Type B pancreatic cell (in vitro differentiated cells): Measurements from ENCODE around the gene LRRC37A3. TPM values are rescaled to one million over a fixed set of nuclear protein-coding genes. Genes with fewer than 3 reads are reported as not detected.
"Not testable (repeated sequence)": the region's sequence is repeated elsewhere in the genome, so short reads cannot be mapped to it uniquely, and the experiment has no call there.

Experiments
- DNase-seq: peaks from one replicate; pipeline ENCODE4 v3.0.0; 2021; ENCODE audit warnings: mixed read lengths; ENCODE audit not compliant: unreplicated experiment; ENCODE audit errors: extremely low spot score
- H3K27ac Mint-ChIP-seq: 2 replicates; pipeline ENCODE4 v1.8.0; 2021; ENCODE audit warnings: mild to moderate bottlenecking, mixed read lengths
- H3K27me3 Mint-ChIP-seq: 2 replicates; pipeline ENCODE4 v1.8.0; 2021; ENCODE audit warnings: mixed read lengths
- H3K36me3 Mint-ChIP-seq: 2 replicates; pipeline ENCODE4 v1.8.0; 2021; ENCODE audit warnings: mixed read lengths
- H3K4me1 Mint-ChIP-seq: one replicate; pipeline ENCODE4 v1.8.0; 2021; ENCODE audit warnings: mixed read lengths; ENCODE audit not compliant: unreplicated experiment
- H3K4me3 Mint-ChIP-seq: 2 replicates; pipeline ENCODE4 v1.8.0; 2021; ENCODE audit warnings: mild to moderate bottlenecking, mixed read lengths
- H3K9me3 Mint-ChIP-seq: 2 replicates; pipeline ENCODE4 v1.8.0; 2021; ENCODE audit warnings: mixed read lengths
- total RNA-seq: library from RNA; stranded (reverse); gene quantifications from 2 replicates; pipeline ENCODE4 v1.2.1, GENCODE V29; 2021; ENCODE audit warnings: low replicate concordance
- TF ChIP-seq, protein P1 (sequence below): fragments of 200-600 bp; sonication (generic); conservative IDR thresholded peaks from 2 replicates; pipeline ENCODE4 v1.5.0; 2021; ENCODE audit warnings: antibody characterized with exemption, mild to moderate bottlenecking

Gene LRRC37A3
- total RNA-seq, 1 donor from 2014 or later = 21.1 TPM

DNA sequence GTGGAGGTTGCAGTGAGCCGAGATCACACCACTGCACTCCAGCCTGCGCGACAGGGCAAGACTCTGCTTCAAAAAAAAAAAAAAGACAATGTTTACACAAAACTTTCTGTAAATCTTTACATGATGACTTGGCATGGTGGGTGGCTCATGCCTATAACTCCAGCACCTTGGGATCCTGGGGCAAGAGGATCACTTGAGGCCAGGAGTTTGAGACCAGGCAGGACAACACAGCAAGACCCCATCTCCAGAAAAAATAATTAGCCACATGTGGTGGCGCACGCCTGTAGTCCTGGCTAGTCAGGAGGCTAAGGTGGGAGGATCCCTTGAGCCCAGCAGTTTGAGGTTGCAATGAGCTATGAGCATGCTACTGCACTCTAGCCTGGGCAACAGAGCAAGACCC is 15.2 kb downstream of the LRRC37A3 start:
- H3K36me3 Mint-ChIP-seq, H3K4me3 Mint-ChIP-seq, H3K27ac Mint-ChIP-seq, H3K27me3 Mint-ChIP-seq, H3K4me1 Mint-ChIP-seq, DNase-seq, H3K9me3 Mint-ChIP-seq: not testable (repeated sequence)

DNA sequence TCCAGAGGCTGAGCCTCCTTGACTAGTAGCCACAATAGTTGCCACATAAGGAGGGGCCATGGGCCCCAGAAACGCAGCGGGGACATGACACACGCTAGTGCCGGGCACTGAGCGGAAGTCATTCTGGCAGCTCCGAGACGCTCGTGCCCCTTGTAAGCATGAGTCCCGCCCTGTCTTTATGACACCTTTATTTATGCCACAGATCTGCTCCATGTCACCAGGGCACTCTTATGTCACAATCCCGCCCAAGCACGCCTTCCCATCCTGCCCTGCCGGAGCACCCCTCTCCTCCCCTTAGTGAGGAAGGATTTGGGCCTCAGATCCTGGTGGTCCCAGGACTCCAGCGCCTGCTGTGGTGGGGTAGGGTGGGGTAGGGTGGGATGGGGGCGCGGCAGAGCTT is 22.1 kb downstream of the LRRC37A3 start:
- not testable (repeated sequence) for H3K27me3 Mint-ChIP-seq, H3K36me3 Mint-ChIP-seq, H3K9me3 Mint-ChIP-seq, H3K4me3 Mint-ChIP-seq, H3K27ac Mint-ChIP-seq, H3K4me1 Mint-ChIP-seq
- DNase-seq = peak; percentile 68

DNA sequence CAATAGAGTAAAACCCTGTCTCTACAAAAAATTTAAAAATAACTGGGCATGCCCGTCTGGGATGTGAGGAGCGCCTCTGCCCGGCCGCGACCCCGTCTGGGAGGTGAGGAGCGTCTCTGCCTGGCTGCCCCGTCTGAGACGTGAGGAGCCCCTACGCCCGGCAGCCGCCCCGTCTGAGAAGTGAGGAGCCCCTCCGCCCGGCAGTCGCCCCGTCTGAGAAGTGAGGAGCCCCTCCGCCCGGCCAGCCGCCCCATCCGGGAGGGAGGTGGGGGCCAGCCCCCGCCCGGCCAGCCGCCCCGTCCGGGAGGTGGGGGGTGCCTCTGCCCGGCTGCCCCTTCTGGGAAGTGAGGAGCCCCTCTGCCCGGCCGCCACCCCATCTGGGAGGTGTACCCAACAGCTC is 45.1 kb downstream of the LRRC37A3 start:
- DNase-seq, H3K27me3 Mint-ChIP-seq, H3K4me1 Mint-ChIP-seq, H3K9me3 Mint-ChIP-seq, H3K27ac Mint-ChIP-seq, H3K4me3 Mint-ChIP-seq, H3K36me3 Mint-ChIP-seq: not testable (repeated sequence)

DNA sequence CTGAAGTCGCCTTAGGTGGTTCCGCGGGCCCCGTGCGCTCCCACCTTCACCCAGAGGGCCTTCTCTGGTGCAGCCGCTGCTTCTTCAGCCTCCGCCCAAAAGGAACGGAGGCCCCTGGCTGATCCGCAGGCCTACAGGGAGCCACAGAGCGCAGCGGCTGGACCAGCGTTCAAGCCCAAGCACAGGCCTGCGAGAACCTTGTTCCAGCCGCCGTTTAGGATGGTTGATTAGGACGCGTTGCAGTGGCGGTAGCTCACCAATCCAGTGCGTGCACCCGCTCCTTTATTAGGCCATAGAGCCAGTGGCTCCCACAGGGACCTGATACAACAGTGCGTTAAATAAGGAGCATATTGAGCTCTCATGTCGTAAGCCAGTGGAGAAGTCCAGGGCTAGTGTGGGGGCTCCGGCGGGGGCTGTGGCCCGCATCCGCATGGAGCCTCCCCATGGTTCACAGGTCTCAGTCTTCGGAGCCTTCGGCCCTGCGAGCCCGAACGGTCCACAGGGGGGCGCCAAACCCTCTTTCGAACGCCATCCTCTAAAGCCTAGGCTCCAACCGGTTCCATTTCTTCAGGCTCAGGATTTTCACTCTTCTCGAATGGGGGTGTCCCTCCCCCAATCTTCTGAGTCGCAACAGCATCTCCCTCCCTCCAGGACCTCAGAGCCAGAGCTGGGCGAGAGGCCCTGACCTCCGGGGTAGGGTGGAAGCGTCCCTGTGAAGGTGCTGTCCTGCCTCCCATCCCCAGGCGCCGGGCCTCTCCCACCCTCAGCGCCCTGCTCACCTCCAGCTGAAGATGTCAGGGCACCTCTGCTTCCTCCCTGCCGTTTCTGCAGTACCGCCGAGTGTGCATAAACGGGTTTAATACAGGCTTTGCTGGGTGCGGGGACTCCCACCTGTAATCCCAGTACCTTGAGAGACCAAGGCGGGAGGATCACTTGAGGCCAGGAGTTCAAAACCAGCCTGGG is 71.5 kb downstream of the LRRC37A3 start:
- not testable (repeated sequence) for H3K4me3 Mint-ChIP-seq, H3K36me3 Mint-ChIP-seq, H3K9me3 Mint-ChIP-seq, DNase-seq, H3K4me1 Mint-ChIP-seq, H3K27me3 Mint-ChIP-seq, H3K27ac Mint-ChIP-seq
- TF ChIP-seq, protein P1, sequence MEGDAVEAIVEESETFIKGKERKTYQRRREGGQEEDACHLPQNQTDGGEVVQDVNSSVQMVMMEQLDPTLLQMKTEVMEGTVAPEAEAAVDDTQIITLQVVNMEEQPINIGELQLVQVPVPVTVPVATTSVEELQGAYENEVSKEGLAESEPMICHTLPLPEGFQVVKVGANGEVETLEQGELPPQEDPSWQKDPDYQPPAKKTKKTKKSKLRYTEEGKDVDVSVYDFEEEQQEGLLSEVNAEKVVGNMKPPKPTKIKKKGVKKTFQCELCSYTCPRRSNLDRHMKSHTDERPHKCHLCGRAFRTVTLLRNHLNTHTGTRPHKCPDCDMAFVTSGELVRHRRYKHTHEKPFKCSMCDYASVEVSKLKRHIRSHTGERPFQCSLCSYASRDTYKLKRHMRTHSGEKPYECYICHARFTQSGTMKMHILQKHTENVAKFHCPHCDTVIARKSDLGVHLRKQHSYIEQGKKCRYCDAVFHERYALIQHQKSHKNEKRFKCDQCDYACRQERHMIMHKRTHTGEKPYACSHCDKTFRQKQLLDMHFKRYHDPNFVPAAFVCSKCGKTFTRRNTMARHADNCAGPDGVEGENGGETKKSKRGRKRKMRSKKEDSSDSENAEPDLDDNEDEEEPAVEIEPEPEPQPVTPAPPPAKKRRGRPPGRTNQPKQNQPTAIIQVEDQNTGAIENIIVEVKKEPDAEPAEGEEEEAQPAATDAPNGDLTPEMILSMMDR = peak; percentile 76

DNA sequence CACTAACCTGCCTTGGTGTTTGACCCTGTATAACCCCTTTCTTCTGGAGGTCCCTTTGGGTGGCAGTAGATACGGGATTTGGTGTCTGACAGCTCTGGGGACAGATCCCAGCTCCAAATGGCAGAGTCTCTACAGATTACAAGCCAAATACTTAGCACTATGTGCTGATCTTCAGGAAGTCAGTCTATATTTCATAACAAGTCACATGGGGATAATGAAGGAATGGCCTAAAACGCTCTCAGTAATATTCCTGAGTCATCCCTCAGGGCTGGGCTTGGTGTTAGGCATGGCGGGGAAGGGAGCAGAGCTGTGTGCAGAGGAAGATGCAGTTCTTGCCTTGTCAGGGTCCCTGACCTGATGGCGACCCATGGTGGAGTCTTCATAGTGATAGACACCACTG is 72.4 kb downstream of the LRRC37A3 start:
- not testable (repeated sequence) for H3K27ac Mint-ChIP-seq, H3K9me3 Mint-ChIP-seq, H3K27me3 Mint-ChIP-seq, H3K4me3 Mint-ChIP-seq, DNase-seq, H3K4me1 Mint-ChIP-seq, H3K36me3 Mint-ChIP-seq

DNA sequence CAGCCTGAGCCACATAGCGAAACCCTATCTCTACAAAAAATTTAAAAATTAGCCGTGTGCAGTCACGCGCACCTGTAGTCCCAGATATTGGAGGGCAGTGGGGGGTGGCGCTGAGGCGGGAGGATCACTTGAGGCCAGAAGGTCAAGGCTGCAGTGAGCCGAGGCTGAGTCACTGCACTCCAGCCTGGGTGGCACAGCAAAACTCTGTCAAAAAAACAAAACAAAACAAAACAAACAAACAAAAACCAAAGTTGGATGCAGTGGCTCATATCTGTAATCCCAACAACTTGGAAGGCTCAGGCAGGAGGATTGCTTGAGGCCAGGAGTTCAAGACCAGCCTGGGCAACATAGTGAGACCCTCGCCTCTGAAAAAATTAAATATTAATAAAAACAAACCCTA is 75.4 kb downstream of the LRRC37A3 start:
- H3K36me3 Mint-ChIP-seq, H3K27me3 Mint-ChIP-seq, H3K4me1 Mint-ChIP-seq, DNase-seq, H3K27ac Mint-ChIP-seq, H3K4me3 Mint-ChIP-seq, H3K9me3 Mint-ChIP-seq: not testable (repeated sequence)

DNA sequence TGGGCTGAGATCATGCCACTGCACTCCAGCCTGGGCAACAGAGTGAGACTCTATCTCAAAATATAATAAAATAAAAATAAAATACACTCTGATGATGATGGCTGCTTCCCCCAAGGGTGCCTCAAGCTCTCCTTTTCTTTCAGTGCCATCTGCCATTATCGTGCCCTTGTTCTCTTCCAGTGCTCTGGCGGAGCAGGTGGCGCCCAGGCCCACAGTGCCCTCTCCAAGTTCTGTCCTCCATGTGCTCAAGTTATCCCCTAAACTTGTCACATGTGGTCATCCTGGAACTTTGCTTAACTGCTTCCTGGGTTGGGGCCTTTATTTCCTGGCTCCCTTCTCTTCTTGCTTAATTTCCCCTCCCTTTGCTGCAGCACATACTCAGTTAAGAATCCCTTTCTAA is 76.4 kb downstream of the LRRC37A3 start:
- H3K36me3 Mint-ChIP-seq, H3K4me3 Mint-ChIP-seq, H3K4me1 Mint-ChIP-seq, H3K9me3 Mint-ChIP-seq, H3K27me3 Mint-ChIP-seq, H3K27ac Mint-ChIP-seq, DNase-seq: not testable (repeated sequence)

DNA sequence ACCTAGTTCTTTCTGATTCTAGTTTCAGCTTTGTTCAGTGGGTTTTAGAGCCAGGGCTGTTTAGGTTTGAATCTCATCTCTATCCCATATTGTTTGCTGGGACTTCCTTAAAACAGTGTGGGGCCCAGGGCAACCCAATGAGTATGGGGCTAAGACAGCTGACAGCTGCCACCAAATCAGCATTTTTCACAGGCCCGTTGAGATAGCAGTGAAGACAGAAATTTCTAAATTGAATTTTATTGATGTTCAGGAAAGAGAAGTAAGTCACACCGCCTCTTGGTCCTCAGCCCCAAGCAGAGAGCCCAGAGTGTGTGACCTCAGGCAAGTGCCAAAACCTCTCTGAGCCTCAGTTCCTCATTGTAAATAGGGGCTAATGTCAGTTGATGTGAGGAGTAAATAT is 78.3 kb downstream of the LRRC37A3 start:
- not testable (repeated sequence) for H3K4me3 Mint-ChIP-seq, H3K27me3 Mint-ChIP-seq, H3K4me1 Mint-ChIP-seq, H3K36me3 Mint-ChIP-seq, H3K9me3 Mint-ChIP-seq, H3K27ac Mint-ChIP-seq, DNase-seq

DNA sequence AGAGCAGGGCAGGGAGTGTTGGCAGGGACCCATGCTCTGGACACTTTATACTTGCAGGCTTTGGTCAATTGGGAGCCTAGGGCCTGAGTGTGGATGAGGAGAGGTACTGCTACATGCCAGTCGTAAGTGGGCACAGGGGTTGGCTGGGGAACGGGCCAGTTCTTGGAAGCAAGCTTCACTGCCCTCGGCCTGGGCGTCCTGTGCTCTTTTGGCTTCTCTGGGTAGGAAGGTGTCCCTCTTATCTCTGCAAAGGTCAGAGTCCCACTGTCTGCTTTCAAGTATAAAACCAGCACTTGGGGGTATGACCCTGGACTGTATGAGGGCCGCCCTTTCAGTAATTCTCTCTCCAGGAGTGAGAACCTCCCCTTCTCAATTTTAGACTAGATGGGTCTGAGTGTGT is 80.8 kb downstream of the LRRC37A3 start:
- H3K27me3 Mint-ChIP-seq, H3K36me3 Mint-ChIP-seq, H3K27ac Mint-ChIP-seq, H3K4me1 Mint-ChIP-seq, H3K9me3 Mint-ChIP-seq, DNase-seq: not testable (repeated sequence)
- peak overlapping the region; percentile 28 for H3K4me3 Mint-ChIP-seq

DNA sequence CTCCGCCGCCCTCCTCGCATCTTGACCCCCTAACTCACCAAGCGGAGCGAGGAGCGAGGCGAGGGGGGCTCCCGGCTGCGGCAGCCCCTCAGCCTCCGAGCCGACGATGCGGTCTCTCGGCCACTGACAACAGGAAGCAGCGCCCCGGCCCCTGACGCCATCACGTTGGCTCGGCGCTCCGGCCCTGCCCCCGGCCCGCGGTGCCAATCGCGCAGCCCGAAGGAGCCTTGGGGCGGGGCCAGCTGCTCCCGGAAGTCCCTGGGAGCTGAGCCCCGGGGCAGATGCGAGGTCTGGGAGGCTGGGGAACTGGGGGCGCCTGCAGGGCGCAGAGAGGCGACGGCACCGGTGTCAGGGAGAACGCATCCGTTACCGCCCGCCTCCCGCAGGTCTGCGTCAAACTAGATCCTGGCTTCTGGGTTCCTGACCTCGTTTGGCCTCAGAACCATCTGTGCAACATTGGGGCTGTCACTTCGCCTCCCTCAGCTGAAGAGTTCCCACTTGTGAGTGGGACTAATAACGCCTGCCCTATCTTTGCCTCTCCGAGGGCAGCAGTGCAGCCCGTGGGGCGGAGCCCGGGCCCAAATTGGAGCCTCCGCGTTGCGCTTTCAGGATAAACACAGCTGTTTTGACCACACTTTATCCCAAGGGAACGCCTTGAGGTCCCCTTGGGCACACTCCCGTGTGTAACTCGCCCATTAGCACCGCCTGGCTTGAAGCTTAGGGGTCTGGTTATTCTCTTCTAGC is 82.1 kb downstream of the LRRC37A3 start:
- Mint-ChIP-seq H3K4me3 (peak overlapping the region; percentile 95), H3K27ac (peak overlapping the region; percentile 86)
- H3K36me3 Mint-ChIP-seq, H3K4me1 Mint-ChIP-seq, H3K27me3 Mint-ChIP-seq, H3K9me3 Mint-ChIP-seq: not testable (repeated sequence)
- peak; percentile 90 for DNase-seq

DNA sequence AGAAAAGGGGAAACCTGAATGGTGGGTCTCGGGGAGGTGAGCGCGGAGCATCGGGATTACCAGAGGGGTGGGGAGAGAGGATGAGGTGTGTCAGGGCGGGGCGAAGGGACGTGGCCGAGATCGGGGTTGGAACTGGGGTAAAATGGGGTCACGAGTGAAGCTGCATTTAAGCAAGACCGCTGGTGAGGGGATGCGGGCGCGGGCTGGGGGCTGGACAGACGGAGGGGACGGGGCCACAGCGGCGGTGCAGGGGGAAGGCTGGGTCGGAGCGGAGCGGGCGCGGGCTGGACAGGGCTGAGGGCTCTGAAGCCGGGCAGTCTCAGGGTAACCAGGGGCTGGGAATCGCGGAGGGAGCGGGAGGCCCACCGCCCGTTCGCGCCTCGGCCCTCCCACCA is 82.7 kb downstream of the LRRC37A3 start:
- not testable (repeated sequence) for H3K36me3 Mint-ChIP-seq, H3K4me1 Mint-ChIP-seq, H3K9me3 Mint-ChIP-seq, DNase-seq, H3K27me3 Mint-ChIP-seq
- peak overlapping the region; percentile 95 for H3K4me3 Mint-ChIP-seq
- peak overlapping the region; percentile 94 for H3K27ac Mint-ChIP-seq

DNA sequence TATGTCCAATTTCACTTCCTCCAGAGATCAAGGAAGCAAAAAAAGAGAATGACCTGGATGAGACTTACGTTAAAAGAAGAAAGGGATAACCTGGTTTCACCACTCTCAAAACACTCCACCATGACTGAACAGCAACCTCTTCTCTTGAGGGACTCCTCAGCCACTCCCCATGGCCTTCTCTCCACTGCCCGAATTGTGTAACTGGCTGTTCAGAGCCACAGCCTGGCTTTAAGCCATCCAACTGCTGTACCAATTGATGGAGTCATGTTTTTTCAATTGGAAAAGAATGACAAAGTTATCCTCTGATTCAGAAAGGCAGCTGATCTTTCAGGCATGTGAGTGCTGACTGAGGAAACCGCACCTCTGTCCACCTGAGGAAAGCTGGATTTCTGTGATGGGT is 85.2 kb downstream of the LRRC37A3 start:
- not testable (repeated sequence) for H3K27me3 Mint-ChIP-seq, DNase-seq, H3K36me3 Mint-ChIP-seq, H3K9me3 Mint-ChIP-seq
- Mint-ChIP-seq H3K27ac (peak overlapping the region; percentile 76), H3K4me1 (peaks cover 13% of the 10 kb centered on the region), H3K4me3 (peak overlapping the region; percentile 45)

DNA sequence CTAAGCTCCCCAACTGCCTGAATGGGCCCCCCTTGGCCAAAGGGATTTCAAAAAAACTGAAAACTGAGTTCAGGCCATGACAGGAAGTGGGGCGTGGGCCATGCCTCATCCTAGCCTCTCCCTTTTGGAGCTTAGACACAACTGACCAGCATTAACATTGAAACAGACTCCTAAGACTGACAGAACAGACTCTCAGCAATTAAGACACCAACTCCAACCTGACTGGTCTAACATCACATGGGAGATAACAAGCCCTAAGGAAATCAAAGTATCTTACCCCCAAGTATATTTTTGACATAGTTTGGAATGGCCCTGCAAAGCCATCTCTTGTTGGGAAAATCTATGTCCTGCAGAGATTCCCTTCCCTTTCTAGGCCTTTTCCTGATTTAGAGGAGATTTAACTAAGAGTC is 88.6 kb downstream of the LRRC37A3 start:
- not testable (repeated sequence) for H3K36me3 Mint-ChIP-seq, DNase-seq, H3K9me3 Mint-ChIP-seq, H3K4me1 Mint-ChIP-seq, H3K27me3 Mint-ChIP-seq
- Mint-ChIP-seq H3K4me3 (peak overlapping the region; percentile 47), H3K27ac (peak overlapping the region; percentile 79)
